ENCODE measurements around the gene KCNAB2. TPM values are rescaled to one million over a fixed set of nuclear protein-coding genes. Genes with fewer than 3 reads are reported as not detected.

Gene KCNAB2
- polyA plus RNA-seq, 3 donors: 11.5 to 178 (median 22.7) TPM

DNA sequence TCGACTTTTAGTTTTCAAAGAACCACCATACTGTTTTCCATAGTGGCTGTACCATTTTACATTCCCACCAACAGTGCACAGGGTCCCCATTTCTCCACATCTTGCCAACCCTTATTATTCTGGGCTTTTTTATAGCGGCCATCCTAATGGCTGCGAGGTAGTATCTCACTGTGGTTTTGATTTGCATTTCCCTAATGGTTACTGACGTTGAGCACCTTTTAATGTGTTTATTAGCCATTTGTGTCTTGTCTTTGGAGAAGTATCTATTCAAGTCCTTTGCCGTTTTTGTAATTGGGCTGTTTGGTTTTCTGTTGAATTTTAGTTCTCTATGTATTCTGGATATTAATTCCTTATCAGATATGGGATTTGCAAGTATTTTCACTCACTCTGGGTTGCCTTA, 22.3 kb upstream of the KCNAB2 start:
- Mint-ChIP-seq H3K36me3 (peaks cover 17 to 18% of the 10 kb centered on the region in 2 donors), H3K4me3 (no peak overlapping the region), H3K27me3 (ENCODE audit: low read depth in 3 of 3) (peaks cover 0 to 1% (median 0%) of the 10 kb centered on the region in 3 donors), H3K27ac (no peak overlapping the region), H3K4me1 (peaks cover 25% of the 10 kb centered on the region), H3K9me3 (peaks cover 0 to 6% (median 0%) of the 10 kb centered on the region in 7 donors)
- no peak overlapping the region for H3K4me3 ChIP-seq (replicated peaks in 1 of 3; ENCODE audit: low read depth in 2 of 3, low read length in 3 of 3)
- TF ChIP-seq, protein P1, sequence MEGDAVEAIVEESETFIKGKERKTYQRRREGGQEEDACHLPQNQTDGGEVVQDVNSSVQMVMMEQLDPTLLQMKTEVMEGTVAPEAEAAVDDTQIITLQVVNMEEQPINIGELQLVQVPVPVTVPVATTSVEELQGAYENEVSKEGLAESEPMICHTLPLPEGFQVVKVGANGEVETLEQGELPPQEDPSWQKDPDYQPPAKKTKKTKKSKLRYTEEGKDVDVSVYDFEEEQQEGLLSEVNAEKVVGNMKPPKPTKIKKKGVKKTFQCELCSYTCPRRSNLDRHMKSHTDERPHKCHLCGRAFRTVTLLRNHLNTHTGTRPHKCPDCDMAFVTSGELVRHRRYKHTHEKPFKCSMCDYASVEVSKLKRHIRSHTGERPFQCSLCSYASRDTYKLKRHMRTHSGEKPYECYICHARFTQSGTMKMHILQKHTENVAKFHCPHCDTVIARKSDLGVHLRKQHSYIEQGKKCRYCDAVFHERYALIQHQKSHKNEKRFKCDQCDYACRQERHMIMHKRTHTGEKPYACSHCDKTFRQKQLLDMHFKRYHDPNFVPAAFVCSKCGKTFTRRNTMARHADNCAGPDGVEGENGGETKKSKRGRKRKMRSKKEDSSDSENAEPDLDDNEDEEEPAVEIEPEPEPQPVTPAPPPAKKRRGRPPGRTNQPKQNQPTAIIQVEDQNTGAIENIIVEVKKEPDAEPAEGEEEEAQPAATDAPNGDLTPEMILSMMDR (IDR thresholded peaks at IDR 0.05): no peak
- H3K9me3 ChIP-seq (replicated peaks in 1 of 2; ENCODE audit: control insufficient read depth in 1 of 2, insufficient read depth in 1 of 2, low read length in 2 of 2): no peaks in the 10 kb centered on the region
- WGBS (ENCODE audit: insufficient coverage): 90% methylated on average over 2 of the region's 5 CpGs
- peaks cover 31 to 35% of the 10 kb centered on the region in 2 donors for H3K4me1 ChIP-seq (ENCODE audit: control insufficient read depth in 1 of 2, insufficient read depth in 2 of 2, low read length in 2 of 2)
- no peak for DNase-seq
- H3K27ac ChIP-seq (ENCODE audit: low read depth in 1 of 2, low read length in 2 of 2): no peak overlapping the region
- H2AFZ ChIP-seq (ENCODE audit: insufficient read depth, low read depth, low read length, poor library complexity, severe bottlenecking): no peak overlapping the region
- peaks cover 16% of the 10 kb centered on the region for H4K20me1 ChIP-seq (ENCODE audit: insufficient read depth, low read length)
- H3K79me2 ChIP-seq (ENCODE audit: insufficient read depth, low read length): peaks cover 36% of the 10 kb centered on the region
- H3K4me2 ChIP-seq (replicated peaks; ENCODE audit: extremely low read depth, low read length, poor library complexity, severe bottlenecking): no peak overlapping the region
- no peaks in the 10 kb centered on the region for H3K27me3 ChIP-seq (ENCODE audit: control insufficient read depth in 2 of 2, insufficient read depth in 2 of 2, low read length in 2 of 2)
- intact Hi-C loops (cut with micrococcal nuclease): no loop called here
- H3K36me3 ChIP-seq (replicated peaks in 1 of 2; ENCODE audit: control insufficient read depth in 1 of 2, insufficient read depth in 2 of 2, low read length in 2 of 2): peaks cover 0 to 6% of the 10 kb centered on the region in 2 donors
- no peak overlapping the region for H3K9ac ChIP-seq (ENCODE audit: insufficient read depth, low read length, poor library complexity, severe bottlenecking)

DNA sequence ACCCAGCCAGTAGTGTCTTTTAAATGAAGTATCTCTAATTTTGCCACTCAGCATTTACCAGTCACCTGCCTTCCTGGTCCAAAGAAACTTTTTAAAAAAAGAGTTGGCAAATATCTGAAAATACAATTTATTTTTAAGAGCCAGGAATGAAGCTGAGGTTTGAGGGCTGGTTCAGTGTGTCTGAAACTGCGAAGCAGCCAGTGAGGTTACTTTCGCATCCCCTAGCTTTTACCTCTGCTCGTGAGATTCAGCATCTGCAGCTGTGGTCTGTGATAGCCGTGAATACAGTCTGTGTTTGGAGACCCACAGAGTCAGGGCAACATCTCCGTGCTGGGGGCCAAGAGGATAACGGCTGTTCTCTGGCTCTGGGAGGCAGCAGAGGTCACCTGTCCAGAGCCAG, 21.3 kb upstream of the KCNAB2 start:
- peaks cover 3 to 6% of the 10 kb centered on the region in 2 donors for H3K36me3 ChIP-seq (replicated peaks in 1 of 2; ENCODE audit: control insufficient read depth in 1 of 2, insufficient read depth in 2 of 2, low read length in 2 of 2)
- no peak overlapping the region for H3K9ac ChIP-seq (ENCODE audit: insufficient read depth, low read length, poor library complexity, severe bottlenecking)
- DNase-seq: no peak
- H2AFZ ChIP-seq (ENCODE audit: insufficient read depth, low read depth, low read length, poor library complexity, severe bottlenecking): no peak overlapping the region
- Mint-ChIP-seq H3K27me3 (ENCODE audit: low read depth in 3 of 3) (peaks cover 0 to 1% (median 0%) of the 10 kb centered on the region in 3 donors), H3K4me3 (no peak overlapping the region), H3K9me3 (peaks cover 0 to 6% (median 0%) of the 10 kb centered on the region in 7 donors), H3K4me1 (peaks cover 36% of the 10 kb centered on the region), H3K36me3 (peaks cover 17 to 21% of the 10 kb centered on the region in 2 donors), H3K27ac (peak overlapping the region in 1 of 7 donors; percentile 98)
- H3K27ac ChIP-seq (ENCODE audit: low read depth in 1 of 2, low read length in 2 of 2): no peak overlapping the region
- 87% methylated on average over 6 of the region's 6 CpGs for WGBS (ENCODE audit: insufficient coverage)
- no peak overlapping the region for H3K4me2 ChIP-seq (replicated peaks; ENCODE audit: extremely low read depth, low read length, poor library complexity, severe bottlenecking)
- peaks cover 41 to 45% of the 10 kb centered on the region in 2 donors for H3K4me1 ChIP-seq (ENCODE audit: control insufficient read depth in 1 of 2, insufficient read depth in 2 of 2, low read length in 2 of 2)
- H3K27me3 ChIP-seq (ENCODE audit: control insufficient read depth in 2 of 2, insufficient read depth in 2 of 2, low read length in 2 of 2): no peaks in the 10 kb centered on the region
- TF ChIP-seq, protein P1 (IDR thresholded peaks at IDR 0.05): no peak
- H3K4me3 ChIP-seq (replicated peaks in 1 of 3; ENCODE audit: low read depth in 2 of 3, low read length in 3 of 3): no peak overlapping the region
- H3K9me3 ChIP-seq (replicated peaks in 1 of 2; ENCODE audit: control insufficient read depth in 1 of 2, insufficient read depth in 1 of 2, low read length in 2 of 2): no peaks in the 10 kb centered on the region
- peaks cover 47% of the 10 kb centered on the region for H3K79me2 ChIP-seq (ENCODE audit: insufficient read depth, low read length)
- intact Hi-C loops (cut with micrococcal nuclease): no loop called here
- H4K20me1 ChIP-seq (ENCODE audit: insufficient read depth, low read length): peaks cover 24% of the 10 kb centered on the region
